GM23248 (cell line): ENCODE results near the gene PRPF38B. TPM values are rescaled to one million over a fixed set of nuclear protein-coding genes. Genes with fewer than 3 reads are reported as not detected.
A peak's percentile ranks its signal among the peaks of the same experiment; 100 is the strongest.
"Not testable (repeated sequence)": the region's sequence is repeated elsewhere in the genome, so short reads cannot be mapped to it uniquely, and the experiment has no call there.

Experiments
- DNase-seq: peaks from one replicate; pipeline ENCODE4 v3.0.0-alpha.2; 2015
- H2AFZ ChIP-seq: fragments of 200-600 bp; sonication (generic); 2 replicates; pipeline ENCODE4 v1.6.1; 2016; ENCODE audit warnings: antibody characterized with exemption
- H3F3A ChIP-seq: fragments of 200-600 bp; sonication (generic); 2 replicates; pipeline ENCODE4 v1.6.1; 2016; ENCODE audit warnings: mild to moderate bottlenecking, antibody characterized with exemption, mixed run types; ENCODE audit not compliant: insufficient read depth
- H3K27ac ChIP-seq: fragments of 200-600 bp; sonication (generic); 2 replicates; pipeline ENCODE4 v1.5.1; 2016; ENCODE audit warnings: mild to moderate bottlenecking
- H3K27me3 ChIP-seq: fragments of 200-600 bp; sonication (generic); replicated peaks from 2 replicates; pipeline ENCODE4 v1.6.1; 2016; ENCODE audit warnings: mild to moderate bottlenecking; ENCODE audit not compliant: insufficient read depth
- H3K36me3 ChIP-seq: fragments of 200-600 bp; sonication (generic); 2 replicates; pipeline ENCODE4 v1.6.1; 2016; ENCODE audit warnings: low read depth, mild to moderate bottlenecking
- H3K4me1 ChIP-seq: fragments of 200-600 bp; sonication (generic); 2 replicates; pipeline ENCODE4 v1.6.1; 2016; ENCODE audit warnings: mild to moderate bottlenecking; ENCODE audit not compliant: insufficient read depth
- H3K4me2 ChIP-seq: fragments of 200-600 bp; sonication (generic); one replicate; pipeline ENCODE4 v1.6.1; 2016; ENCODE audit warnings: mild to moderate bottlenecking; ENCODE audit not compliant: unreplicated experiment
- H3K4me3 ChIP-seq: fragments of 200-600 bp; sonication (generic); 2 replicates; pipeline ENCODE4 v1.5.1; 2016; ENCODE audit warnings: mild to moderate bottlenecking
- H3K79me2 ChIP-seq: fragments of 200-600 bp; sonication (generic); 2 replicates; pipeline ENCODE4 v1.6.1; 2016; ENCODE audit warnings: mild to moderate bottlenecking; ENCODE audit not compliant: insufficient read depth
- H3K9ac ChIP-seq: fragments of 200-600 bp; sonication (generic); 2 replicates; pipeline ENCODE4 v1.6.1; 2016; ENCODE audit warnings: mild to moderate bottlenecking
- H3K9me2 ChIP-seq: fragments of 200-600 bp; sonication (generic); 2 replicates; pipeline ENCODE4 v1.6.1; 2016; ENCODE audit warnings: mixed run types, mild to moderate bottlenecking, moderate library complexity; ENCODE audit not compliant: insufficient read depth
- H3K9me3 ChIP-seq: fragments of 200-600 bp; sonication (generic); one replicate; pipeline ENCODE4 v1.6.1; 2017; ENCODE audit warnings: low read depth
- H4K20me1 ChIP-seq: fragments of 200-600 bp; sonication (generic); 2 replicates; pipeline ENCODE4 v1.6.0; 2016; ENCODE audit not compliant: insufficient read depth
- EZH2 ChIP-seq: fragments of 200-600 bp; sonication (generic); IDR thresholded peaks from 2 replicates; pipeline ENCODE4 v1.6.1; 2018; ENCODE audit warnings: antibody characterized with exemption, mild to moderate bottlenecking; ENCODE audit not compliant: insufficient read depth, poor library complexity, severe bottlenecking
- EZH2phosphoT487 ChIP-seq: fragments of 200-600 bp; sonication (generic); IDR thresholded peaks from 2 replicates; pipeline ENCODE4 v1.6.1; 2018; ENCODE audit warnings: antibody characterized with exemption, moderate library complexity, mild to moderate bottlenecking, low read depth; ENCODE audit not compliant: insufficient read depth
- WGBS, 2 experiments: methylation state at CpG; one replicate each; pipeline ENCODE4 v1.1.6; 2015 to 2017; ENCODE audit warnings: low lambda C conversion rate in 2 of 2, low coverage in 1 of 2; ENCODE audit errors: missing lambda C conversion rate in 2 of 2; 5-methylcytosine and 5-hydroxymethylcytosine counted together
- in situ Hi-C: fragments of 300-500 bp; cut with MboI; formaldehyde crosslinking; loops from 2 replicates; pipeline ENCODE4 v1.15.0; 2020
- polyA plus RNA-seq: library from polyadenylated mRNA; unstranded; fragments of >200 nt; fragmentation: Nextera tagmentation; extraction: Ambion mirVana; gene quantifications from 2 replicates; pipeline ENCODE4 v1.2.1, GENCODE V29; 2016
- total RNA-seq: library from RNA; depleted of rRNA; stranded (reverse); fragments of >200 nt; shearing (Covaris generic); gene quantifications from 2 replicates; pipeline ENCODE4 v1.2.3, GENCODE V29; 2014

PRPF38B gene
- total and polyA plus RNA-seq, 2 experiments from 2014 or later: 10.9 to 25.6 TPM

DNA sequence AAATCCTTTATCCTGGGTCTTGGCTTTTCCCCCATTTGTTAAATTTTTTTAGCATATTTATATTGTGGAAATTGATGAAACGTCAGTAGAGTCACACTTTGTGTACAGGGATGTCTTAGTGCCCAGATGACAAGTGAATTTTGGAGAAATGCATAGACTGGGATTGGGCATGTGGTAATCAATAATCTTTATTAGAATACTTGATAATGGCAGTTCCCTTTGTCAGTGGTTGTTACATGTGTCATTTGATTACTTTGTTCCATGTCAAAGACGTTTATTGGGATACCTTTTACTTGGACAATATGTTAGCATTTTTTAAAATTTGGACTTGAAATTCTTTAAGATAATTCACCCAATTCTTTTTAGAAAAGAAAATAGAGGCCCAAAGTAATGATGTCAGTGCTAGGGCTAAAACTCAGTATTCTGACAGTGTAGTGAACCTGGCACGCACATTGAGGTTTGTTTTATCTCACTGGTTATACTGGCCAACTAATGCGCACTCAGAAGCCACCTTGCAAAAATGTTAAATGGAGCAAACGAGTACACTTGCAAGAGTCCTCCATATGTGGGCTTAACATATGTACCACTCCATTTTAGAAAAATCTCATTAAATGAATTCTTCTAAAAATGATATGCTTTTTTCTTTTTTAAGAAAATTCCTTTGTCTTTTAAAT lies 9.2 kb downstream of the PRPF38B start:
- no peak for DNase-seq
- WGBS, 2 experiments: 71 to 74% methylated on average over 5 of the region's 5 CpGs
- peaks cover 31% of the 10 kb centered on the region for H3K79me2 ChIP-seq
- TF ChIP-seq EZH2 (no peak), EZH2phosphoT487 (no peak)
- no peak overlapping the region for H2AFZ ChIP-seq
- H3K4me2 ChIP-seq: no peak overlapping the region
- no peak overlapping the region for H3K27ac ChIP-seq
- no peaks in the 10 kb centered on the region for H4K20me1 ChIP-seq
- no peak overlapping the region for H3K9ac ChIP-seq
- H3F3A ChIP-seq: peaks cover 69% of the 10 kb centered on the region
- H3K36me3 ChIP-seq: peaks cover 54% of the 10 kb centered on the region
- H3K9me2 ChIP-seq: no peaks in the 10 kb centered on the region
- H3K9me3 ChIP-seq: no peaks in the 10 kb centered on the region
- no peak overlapping the region for H3K4me3 ChIP-seq
- in situ Hi-C loops: no loop called here
- peaks cover 18% of the 10 kb centered on the region for H3K4me1 ChIP-seq
- no peaks in the 10 kb centered on the region for H3K27me3 ChIP-seq

DNA sequence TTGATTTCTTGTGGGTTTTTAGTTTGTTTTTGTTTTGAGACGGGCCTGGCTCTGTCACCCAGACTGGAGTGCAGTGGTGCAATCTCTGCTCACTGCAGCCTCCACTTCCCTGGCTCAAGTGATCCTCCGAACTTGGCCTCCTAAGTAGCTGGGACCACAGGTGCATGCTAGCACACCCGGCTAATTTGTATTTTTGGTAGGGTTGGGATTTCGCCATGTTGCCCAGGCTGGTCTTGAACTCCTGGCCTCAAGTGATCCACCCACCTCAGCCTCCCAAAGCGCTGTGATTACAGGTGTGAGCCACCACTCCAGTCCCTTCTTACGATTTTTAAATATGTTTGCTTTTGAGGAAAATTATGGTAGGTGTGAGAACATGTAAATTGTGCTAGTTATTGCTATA lies 10.0 kb downstream of the PRPF38B start:
- in situ Hi-C loops: not testable (repeated sequence)
- Histone ChIP-seq H3K4me1 (peaks cover 18% of the 10 kb centered on the region), H3K36me3 (peaks cover 46% of the 10 kb centered on the region)

DNA sequence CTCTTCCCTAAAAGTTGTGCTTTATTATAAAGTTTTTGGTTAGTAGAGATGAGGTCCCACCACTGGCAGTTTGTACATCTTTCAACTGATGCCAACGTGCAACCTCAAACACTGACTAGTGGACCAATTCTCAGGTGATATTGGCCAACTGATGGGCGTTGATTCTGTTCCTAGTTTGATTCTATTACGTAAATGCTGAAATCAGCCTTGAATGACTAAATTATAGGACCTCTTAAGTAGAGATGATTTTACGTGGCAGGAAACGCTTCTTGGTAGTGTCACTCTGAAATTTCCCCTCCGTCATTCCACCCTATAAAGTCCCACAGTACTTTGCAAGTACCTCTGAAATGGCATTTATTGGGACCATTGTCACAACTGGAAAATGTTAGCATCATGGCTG lies 11.8 kb downstream of the PRPF38B start:
- H3F3A ChIP-seq: peaks cover 60% of the 10 kb centered on the region
- no peaks in the 10 kb centered on the region for H3K9me3 ChIP-seq
- peak overlapping the region; percentile 76 for H3K27ac ChIP-seq
- no peaks in the 10 kb centered on the region for H4K20me1 ChIP-seq
- peak; percentile 47 for DNase-seq
- no peaks in the 10 kb centered on the region for H3K27me3 ChIP-seq
- WGBS, 2 experiments: 62 to 64% methylated on average over 6 of the region's 6 CpGs
- H3K9ac ChIP-seq: peak overlapping the region; percentile 34; the same call in 1 of the 2 replicates
- H2AFZ ChIP-seq: no peak overlapping the region
- H3K79me2 ChIP-seq: peaks cover 6% of the 10 kb centered on the region; the same call in 1 of the 2 replicates
- peak overlapping the region; percentile 39 for H3K4me3 ChIP-seq
- H3K4me2 ChIP-seq: peak overlapping the region; percentile 42
- in situ Hi-C loops: no loop called here
- peaks cover 18% of the 10 kb centered on the region for H3K4me1 ChIP-seq
- TF ChIP-seq EZH2phosphoT487 (no peak), EZH2 (no peak)
- peaks cover 29% of the 10 kb centered on the region for H3K36me3 ChIP-seq
- H3K9me2 ChIP-seq: no peaks in the 10 kb centered on the region

More for the DNA sequence above, 10.0 kb downstream of the PRPF38B start:
- H3K9me3 ChIP-seq, H3K27ac ChIP-seq, H3K9me2 ChIP-seq, DNase-seq, H3K4me2 ChIP-seq, H2AFZ ChIP-seq, H3K9ac ChIP-seq, H3K27me3 ChIP-seq, H4K20me1 ChIP-seq, H3K4me3 ChIP-seq: not testable (repeated sequence)
- Histone ChIP-seq H3K79me2 (peaks cover 23% of the 10 kb centered on the region), H3F3A (peaks cover 69% of the 10 kb centered on the region)
- WGBS, 2 experiments: 96 to 97% methylated on average over 6 of the region's 6 CpGs

DNA sequence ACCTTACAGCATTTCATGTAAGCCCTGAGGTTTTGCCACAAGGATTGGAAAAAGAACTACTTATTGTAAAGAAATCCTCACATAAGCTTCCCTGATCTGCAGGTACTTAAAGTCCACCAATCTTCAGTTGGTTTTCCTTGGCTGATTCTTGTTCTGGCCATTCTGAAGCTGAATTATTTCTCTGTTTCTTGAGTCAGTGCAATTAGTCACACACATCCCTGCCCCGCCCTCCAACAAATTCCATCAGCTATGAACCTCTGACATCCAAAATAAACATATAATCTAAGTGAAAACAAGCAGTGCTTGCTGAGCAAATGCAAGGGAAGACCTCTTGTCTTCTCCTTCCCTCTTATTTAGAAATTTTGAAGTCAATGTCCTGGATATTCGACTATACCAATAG lies 12.4 kb downstream of the PRPF38B start:
- TF ChIP-seq EZH2phosphoT487 (no peak), EZH2 (no peak)
- H4K20me1 ChIP-seq: no peaks in the 10 kb centered on the region
- peak overlapping the region; percentile 76 for H3K27ac ChIP-seq
- no peaks in the 10 kb centered on the region for H3K27me3 ChIP-seq
- no peak overlapping the region for H2AFZ ChIP-seq
- in situ Hi-C loops: no loop called here
- 29% methylated on average over 2 of the region's 2 CpGs for WGBS, 2 experiments
- no peaks in the 10 kb centered on the region for H3K9me3 ChIP-seq
- no peaks in the 10 kb centered on the region for H3K9me2 ChIP-seq
- H3K9ac ChIP-seq: peak overlapping the region; percentile 34; the same call in 1 of the 2 replicates
- peaks cover 55% of the 10 kb centered on the region for H3F3A ChIP-seq
- H3K4me3 ChIP-seq: peak overlapping the region; percentile 39
- H3K4me2 ChIP-seq: peak overlapping the region; percentile 42
- peaks cover 18% of the 10 kb centered on the region for H3K4me1 ChIP-seq
- DNase-seq: peak; percentile 87
- peaks cover 23% of the 10 kb centered on the region for H3K36me3 ChIP-seq
- 0 out of 2 replicates have a peak, but pooled peaks cover under 1% of the 10 kb centered on the region for H3K79me2 ChIP-seq
